Measurements from ENCODE around the gene CRTC2. TPM values are rescaled to one million over a fixed set of nuclear protein-coding genes. Genes with fewer than 3 reads are reported as not detected.

Gene CRTC2
- total and polyA plus RNA-seq, 9 of the 15 experiments (the other 6 are each of a cell fraction or from before 2014, with no cell fraction given), result 2.7 to 26.4 (median 10.2) TPM

DNA sequence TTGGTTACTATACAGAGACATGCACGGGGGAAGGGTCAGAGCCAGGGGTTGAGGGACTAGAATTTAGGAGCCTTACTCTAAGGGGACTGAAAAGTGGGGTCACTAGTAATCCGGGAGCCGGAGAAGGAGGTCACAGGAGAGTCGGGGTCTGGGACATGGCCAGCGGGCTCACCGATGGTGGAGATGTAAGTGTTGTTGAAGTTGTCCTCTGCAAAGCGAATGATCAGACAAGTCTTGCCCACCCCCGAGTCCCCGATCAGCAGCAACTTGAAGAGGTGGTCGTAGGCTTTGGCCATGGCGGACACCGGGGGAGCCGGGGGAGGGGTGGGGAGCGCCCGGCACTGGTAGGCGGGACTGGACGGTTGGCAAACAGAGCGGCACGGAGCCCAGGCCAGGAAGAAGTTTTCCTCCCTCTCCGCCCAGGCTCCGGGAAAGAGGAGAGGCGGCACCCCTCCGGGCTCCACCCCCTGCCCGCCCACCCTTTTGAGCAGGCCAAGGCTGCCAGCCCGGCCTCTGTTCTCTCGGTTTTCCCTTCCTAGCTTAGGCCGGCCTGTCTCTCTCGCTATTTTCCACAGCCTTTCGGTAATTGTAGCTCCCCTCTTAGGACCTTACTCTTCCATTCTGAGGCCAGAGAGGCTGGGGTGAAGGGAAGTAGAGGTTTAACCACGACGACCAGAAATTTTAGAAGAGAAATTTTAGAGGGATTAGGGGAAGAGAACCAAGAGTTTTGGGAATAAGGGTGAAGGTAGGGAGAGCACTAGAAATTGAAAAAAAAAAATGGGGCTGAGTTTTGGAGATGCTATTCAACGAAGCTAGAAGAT is 27.7 kb upstream of the CRTC2 start, which contains the start of gene RAB13 (continued):
- TF ChIP-seq, protein P1, sequence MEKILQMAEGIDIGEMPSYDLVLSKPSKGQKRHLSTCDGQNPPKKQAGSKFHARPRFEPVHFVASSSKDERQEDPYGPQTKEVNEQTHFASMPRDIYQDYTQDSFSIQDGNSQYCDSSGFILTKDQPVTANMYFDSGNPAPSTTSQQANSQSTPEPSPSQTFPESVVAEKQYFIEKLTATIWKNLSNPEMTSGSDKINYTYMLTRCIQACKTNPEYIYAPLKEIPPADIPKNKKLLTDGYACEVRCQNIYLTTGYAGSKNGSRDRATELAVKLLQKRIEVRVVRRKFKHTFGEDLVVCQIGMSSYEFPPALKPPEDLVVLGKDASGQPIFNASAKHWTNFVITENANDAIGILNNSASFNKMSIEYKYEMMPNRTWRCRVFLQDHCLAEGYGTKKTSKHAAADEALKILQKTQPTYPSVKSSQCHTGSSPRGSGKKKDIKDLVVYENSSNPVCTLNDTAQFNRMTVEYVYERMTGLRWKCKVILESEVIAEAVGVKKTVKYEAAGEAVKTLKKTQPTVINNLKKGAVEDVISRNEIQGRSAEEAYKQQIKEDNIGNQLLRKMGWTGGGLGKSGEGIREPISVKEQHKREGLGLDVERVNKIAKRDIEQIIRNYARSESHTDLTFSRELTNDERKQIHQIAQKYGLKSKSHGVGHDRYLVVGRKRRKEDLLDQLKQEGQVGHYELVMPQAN (IDR thresholded peaks at IDR 0.05; ENCODE audit: borderline replicate concordance), result peak; percentile 9; the same call in 1 of the 2 replicates
- TF ChIP-seq CC2D1A (IDR thresholded peaks at IDR 0.05) (no peak), ZNF780A (CRISPR knock-in tag; IDR thresholded peaks at IDR 0.05) (0 out of 2 replicates have a peak, but pooled peaks have one; percentile 66), MYBL2 (IDR thresholded peaks at IDR 0.05; ENCODE audit: low read depth) (no peak), MYBL2 (CRISPR knock-in tag; IDR thresholded peaks at IDR 0.05; ENCODE audit: borderline replicate concordance) (no peak), HBP1 (CRISPR knock-in tag; IDR thresholded peaks at IDR 0.05) (0 out of 2 replicates have a peak, but pooled peaks have one; percentile 6), ZZZ3 (IDR thresholded peaks at IDR 0.05) (no peak), TRIM24 (IDR thresholded peaks at IDR 0.05) (no peak), FOS (IDR thresholded peaks at IDR 0.05; ENCODE audit: extremely low read depth, insufficient read length) (no peak), CBFB (CRISPR knock-in tag; IDR thresholded peaks at IDR 0.05) (no peak), ZNF316 (IDR thresholded peaks at IDR 0.05) (no peak), CREM (IDR thresholded peaks at IDR 0.05; ENCODE audit: low read depth) (no peak), FOXK1 (CRISPR knock-in tag; IDR thresholded peaks at IDR 0.05; ENCODE audit: borderline replicate concordance) (no peak), MEF2D (tag; conservative IDR thresholded peaks at IDR 0.05; ENCODE audit: low read depth) (no peak), JUNB (CRISPR knock-in tag; conservative IDR thresholded peaks at IDR 0.05) (no peak), OTX1 (CRISPR knock-in tag; IDR thresholded peaks at IDR 0.05) (no peak), ZNF551 (CRISPR knock-in tag; IDR thresholded peaks at IDR 0.05) (no peak), MAFG (tag; conservative IDR thresholded peaks at IDR 0.05) (no peak), GABPA (tag; conservative IDR thresholded peaks at IDR 0.05; ENCODE audit: low read depth) (0 out of 2 replicates have a peak, but pooled peaks have one; percentile 21), ZFP1 (CRISPR knock-in tag; IDR thresholded peaks at IDR 0.05) (no peak), ZBTB7A (IDR thresholded peaks at IDR 0.05; ENCODE audit: borderline replicate concordance, control insufficient read depth, low read depth, low read length) (peak; percentile 43; the same call in 1 of the 2 replicates), TAF1 (IDR thresholded peaks at IDR 0.05; ENCODE audit: control insufficient read depth, extremely low read depth, insufficient read depth, low read length, severe bottlenecking) (peak; percentile 34), JUN (IDR thresholded peaks at IDR 0.05; ENCODE audit: borderline replicate concordance, low read depth, low read length) (no peak), JUN (CRISPR knock-in tag; IDR thresholded peaks at IDR 0.05; ENCODE audit: borderline replicate concordance) (no peak), TAL1 (IDR thresholded peaks at IDR 0.05) (no peak), SUPT5H (IDR thresholded peaks at IDR 0.05) (no peak)
- TF ChIP-seq, protein P2, sequence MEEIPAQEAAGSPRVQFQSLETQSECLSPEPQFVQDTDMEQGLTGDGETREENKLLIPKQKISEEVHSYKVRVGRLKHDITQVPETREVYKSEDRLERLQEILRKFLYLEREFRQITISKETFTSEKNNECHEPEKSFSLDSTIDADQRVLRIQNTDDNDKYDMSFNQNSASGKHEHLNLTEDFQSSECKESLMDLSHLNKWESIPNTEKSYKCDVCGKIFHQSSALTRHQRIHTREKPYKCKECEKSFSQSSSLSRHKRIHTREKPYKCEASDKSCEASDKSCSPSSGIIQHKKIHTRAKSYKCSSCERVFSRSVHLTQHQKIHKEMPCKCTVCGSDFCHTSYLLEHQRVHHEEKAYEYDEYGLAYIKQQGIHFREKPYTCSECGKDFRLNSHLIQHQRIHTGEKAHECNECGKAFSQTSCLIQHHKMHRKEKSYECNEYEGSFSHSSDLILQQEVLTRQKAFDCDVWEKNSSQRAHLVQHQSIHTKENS (CRISPR knock-in tag; IDR thresholded peaks at IDR 0.05), result no peak

Data from K562 (cell line).